Subcutaneous abdominal adipose tissue (tissue), 5 donors: Measurements from ENCODE around the gene EEFSEC.

Source experiments
- H3K27ac ChIP-seq: one replicate; pipeline ENCODE4 v1.7.0; 2013; ENCODE audit warnings: low read depth, mild to moderate bottlenecking, inconsistent platforms, low read length, moderate library complexity
- H3K27me3 ChIP-seq, 5 donors: one replicate each; pipeline ENCODE4 v1.7.0; 2013; ENCODE audit warnings: low read length in 5 of 5, inconsistent platforms in 1 of 5; ENCODE audit not compliant: control insufficient read depth in 5 of 5, insufficient read depth in 4 of 5
- H3K36me3 ChIP-seq, 5 donors: one replicate each; pipeline ENCODE4 v1.7.0; 2013; ENCODE audit warnings: low read length in 5 of 5; ENCODE audit not compliant: control insufficient read depth in 5 of 5, insufficient read depth in 5 of 5
- H3K4me1 ChIP-seq, 5 donors: one replicate each; pipeline ENCODE4 v1.7.0; 2013; ENCODE audit warnings: low read length in 5 of 5, mild to moderate bottlenecking in 3 of 5, moderate library complexity in 1 of 5; ENCODE audit not compliant: control insufficient read depth in 5 of 5, insufficient read depth in 5 of 5
- H3K4me3 ChIP-seq, 5 donors: one replicate each; pipeline ENCODE4 v1.7.0; 2013; ENCODE audit warnings: low read length in 5 of 5, low read depth in 1 of 5
- H3K9ac ChIP-seq, 5 donors: one replicate each; pipeline ENCODE4 v1.7.0; 2013; ENCODE audit warnings: low read length in 5 of 5, mild to moderate bottlenecking in 4 of 5, moderate library complexity in 3 of 5
- H3K9me3 ChIP-seq, 5 donors: one replicate each; pipeline ENCODE4 v1.7.0; 2013; ENCODE audit warnings: low read length in 5 of 5; ENCODE audit not compliant: control insufficient read depth in 5 of 5
- donor health status: healthy.
- donor health status: healthy.
- donor health status: healthy.
- donor health status: healthy.
- donor health status: healthy.

Gene EEFSEC

GRCh38 chr3:128367761-128368160, 214.5 kb downstream of the EEFSEC start:
- Histone ChIP-seq H3K36me3 (peaks cover 0 to 14% (median 7%) of the 10 kb centered on the region in 5 donors), H3K4me1 (peaks cover 0 to 7% (median 6%) of the 10 kb centered on the region in 5 donors), H3K9me3 (no peaks in the 10 kb centered on the region), H3K27me3 (no peaks in the 10 kb centered on the region), H3K27ac (no peak overlapping the region), H3K9ac (no peak overlapping the region), H3K4me3 (no peak overlapping the region)

- Histone ChIP-seq H3K36me3 (peaks cover 0 to 11% (median 4%) of the 10 kb centered on the region in 5 donors), H3K9ac (no peak overlapping the region), H3K27ac (no peak overlapping the region), H3K9me3 (no peaks in the 10 kb centered on the region), H3K4me3 (no peak overlapping the region), H3K4me1 (peaks cover 1 to 15% (median 11%) of the 10 kb centered on the region in 5 donors), H3K27me3 (no peaks in the 10 kb centered on the region)
These were observed 215.3 kb downstream of the EEFSEC start for GRCh38 chr3:128368626-128369025.

GRCh38 chr3:128369121-128369703, 215.9 kb downstream of the EEFSEC start:
- Histone ChIP-seq H3K4me3 (no peak overlapping the region), H3K27me3 (no peaks in the 10 kb centered on the region), H3K9me3 (no peaks in the 10 kb centered on the region), H3K27ac (no peak overlapping the region), H3K36me3 (peaks cover 0 to 11% (median 4%) of the 10 kb centered on the region in 5 donors), H3K4me1 (peaks cover 3 to 20% (median 16%) of the 10 kb centered on the region in 5 donors), H3K9ac (no peak overlapping the region)

GRCh38 chr3:128369881-128370642, 216.8 kb downstream of the EEFSEC start:
- Histone ChIP-seq H3K4me3 (no peak overlapping the region), H3K9ac (no peak overlapping the region), H3K4me1 (peaks cover 3 to 23% (median 16%) of the 10 kb centered on the region in 5 donors), H3K27ac (no peak overlapping the region), H3K27me3 (no peaks in the 10 kb centered on the region), H3K36me3 (peaks cover 0 to 11% (median 4%) of the 10 kb centered on the region in 5 donors), H3K9me3 (no peaks in the 10 kb centered on the region)

GRCh38 chr3:128372281-128372680, 219.0 kb downstream of the EEFSEC start:
- Histone ChIP-seq H3K27ac (no peak overlapping the region), H3K4me3 (no peak overlapping the region), H3K9ac (no peak overlapping the region), H3K4me1 (peaks cover 3 to 35% (median 19%) of the 10 kb centered on the region in 5 donors), H3K36me3 (peaks cover 0 to 8% (median 4%) of the 10 kb centered on the region in 5 donors), H3K9me3 (no peaks in the 10 kb centered on the region), H3K27me3 (no peaks in the 10 kb centered on the region)

GRCh38 chr3:128372707-128373533, 219.6 kb downstream of the EEFSEC start:
- H3K4me1 ChIP-seq = peaks cover 3 to 39% (median 20%) of the 10 kb centered on the region in 5 donors
- H3K36me3 ChIP-seq = peaks cover 0 to 4% (median under 1%) of the 10 kb centered on the region in 5 donors
- no peak overlapping the region for H3K27ac ChIP-seq
- no peaks in the 10 kb centered on the region for H3K27me3 ChIP-seq
- H3K9ac ChIP-seq = no peak overlapping the region
- H3K4me3 ChIP-seq = no peak overlapping the region
- no peaks in the 10 kb centered on the region for H3K9me3 ChIP-seq

- Histone ChIP-seq H3K27me3 (no peaks in the 10 kb centered on the region), H3K27ac (no peak overlapping the region), H3K9me3 (no peaks in the 10 kb centered on the region), H3K9ac (no peak overlapping the region), H3K36me3 (peaks cover 0 to 4% (median 0%) of the 10 kb centered on the region in 5 donors), H3K4me1 (peaks cover 6 to 53% (median 36%) of the 10 kb centered on the region in 5 donors), H3K4me3 (no peak overlapping the region)
These were observed 221.6 kb downstream of the EEFSEC start for GRCh38 chr3:128374746-128375445.

- Histone ChIP-seq H3K9me3 (no peaks in the 10 kb centered on the region), H3K27me3 (no peaks in the 10 kb centered on the region)
These were observed 223.2 kb downstream of the EEFSEC start for GRCh38 chr3:128376516-128376915.

GRCh38 chr3:128378631-128379347, 225.5 kb downstream of the EEFSEC start:
- Histone ChIP-seq H3K4me3 (no peak overlapping the region), H3K9ac (peak overlapping the region in 3 of 5 donors; percentile 38 to 43 (median 39)), H3K27me3 (no peaks in the 10 kb centered on the region), H3K27ac (peak overlapping the region; percentile 78), H3K4me1 (peaks cover 9 to 66% (median 49%) of the 10 kb centered on the region in 5 donors), H3K36me3 (no peaks in the 10 kb centered on the region), H3K9me3 (no peaks in the 10 kb centered on the region)

More at GRCh38 chr3:128376516-128376915, 223.2 kb downstream of the EEFSEC start:
- H3K27ac ChIP-seq = no peak overlapping the region
- H3K4me3 ChIP-seq = no peak overlapping the region
- H3K9ac ChIP-seq = no peak overlapping the region
- peaks cover 6 to 54% (median 36%) of the 10 kb centered on the region in 5 donors for H3K4me1 ChIP-seq
- H3K36me3 ChIP-seq = peaks cover 0 to 4% (median 0%) of the 10 kb centered on the region in 5 donors
